Measurements from ENCODE around the gene FOXP2.

DNA sequence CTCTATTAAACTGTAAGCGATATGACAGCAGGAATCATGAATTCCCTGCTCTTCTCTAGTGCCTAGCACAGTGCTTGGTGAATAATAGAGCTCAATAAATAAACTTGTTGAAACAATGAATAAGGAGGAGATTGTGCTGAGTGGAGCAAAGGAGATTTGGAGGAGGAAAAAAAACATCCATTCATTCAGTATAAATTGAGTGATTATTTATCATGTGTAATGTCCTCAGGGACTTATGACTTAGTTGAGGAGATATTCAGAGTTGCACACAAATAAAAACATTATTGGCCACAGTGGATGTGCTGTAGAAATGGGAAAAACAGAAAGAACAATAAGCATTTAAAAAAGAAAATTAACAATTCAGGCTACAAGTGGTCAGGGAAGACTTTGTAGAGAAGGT, 125.7 kb downstream of the FOXP2 start:
- TF ChIP-seq, protein P1, sequence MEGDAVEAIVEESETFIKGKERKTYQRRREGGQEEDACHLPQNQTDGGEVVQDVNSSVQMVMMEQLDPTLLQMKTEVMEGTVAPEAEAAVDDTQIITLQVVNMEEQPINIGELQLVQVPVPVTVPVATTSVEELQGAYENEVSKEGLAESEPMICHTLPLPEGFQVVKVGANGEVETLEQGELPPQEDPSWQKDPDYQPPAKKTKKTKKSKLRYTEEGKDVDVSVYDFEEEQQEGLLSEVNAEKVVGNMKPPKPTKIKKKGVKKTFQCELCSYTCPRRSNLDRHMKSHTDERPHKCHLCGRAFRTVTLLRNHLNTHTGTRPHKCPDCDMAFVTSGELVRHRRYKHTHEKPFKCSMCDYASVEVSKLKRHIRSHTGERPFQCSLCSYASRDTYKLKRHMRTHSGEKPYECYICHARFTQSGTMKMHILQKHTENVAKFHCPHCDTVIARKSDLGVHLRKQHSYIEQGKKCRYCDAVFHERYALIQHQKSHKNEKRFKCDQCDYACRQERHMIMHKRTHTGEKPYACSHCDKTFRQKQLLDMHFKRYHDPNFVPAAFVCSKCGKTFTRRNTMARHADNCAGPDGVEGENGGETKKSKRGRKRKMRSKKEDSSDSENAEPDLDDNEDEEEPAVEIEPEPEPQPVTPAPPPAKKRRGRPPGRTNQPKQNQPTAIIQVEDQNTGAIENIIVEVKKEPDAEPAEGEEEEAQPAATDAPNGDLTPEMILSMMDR (conservative IDR thresholded peaks at IDR 0.05; ENCODE audit: low read depth, low read length): no peak
- no peak for TF ChIP-seq EZH2 (IDR thresholded peaks at IDR 0.05; ENCODE audit: low read length, unreplicated experiment)
- TF ChIP-seq EZH2phosphoT487 (IDR thresholded peaks at IDR 0.05; ENCODE audit: borderline replicate concordance, low read length): no peak
